HepG2 (cell line): ENCODE results near the gene FGD5. TPM values are rescaled to one million over a fixed set of nuclear protein-coding genes. Genes with fewer than 3 reads are reported as not detected.

Experiments
- BCLAF1 ChIP-seq: fragments of 450-650 bp; IDR thresholded peaks from 2 replicates; pipeline ENCODE4 v1.6.1; 2017; ENCODE audit warnings: mild to moderate bottlenecking
- HMGXB4 ChIP-seq, 2 experiments: sonication (generic) in 1 of 2; formaldehyde crosslinking in 1 of 2; IDR thresholded peaks; 2 replicates each; pipeline versions ENCODE4 v1.4.0 to v1.6.1; 2018 to 2020; ENCODE audit warnings: missing genetic modification reagents in 2 of 2, borderline replicate concordance in 1 of 2, low read depth in 1 of 2, mild to moderate bottlenecking in 1 of 2, missing biosample characterization in 1 of 2
- HNRNPUL1 ChIP-seq: fragments of 200-400 bp; formaldehyde crosslinking; IDR thresholded peaks from 2 replicates; pipeline ENCODE4 v1.6.1; 2017; ENCODE audit warnings: low read depth, mild to moderate bottlenecking, low read length, moderate library complexity
- KAT2B ChIP-seq: fragments of 150-350 bp; IDR thresholded peaks from 2 replicates; pipeline ENCODE4 v1.6.1; 2014; ENCODE audit warnings: low read depth, low read length, borderline replicate concordance
- NFYB ChIP-seq: sonication (generic); formaldehyde crosslinking; IDR thresholded peaks from 2 replicates; pipeline ENCODE4 v1.4.0; 2020; ENCODE audit warnings: missing genetic modification reagents
- PLSCR1 ChIP-seq: sonication (generic); formaldehyde crosslinking; IDR thresholded peaks from 2 replicates; pipeline ENCODE4 v1.5.0; 2020; ENCODE audit warnings: missing genetic modification reagents, mild to moderate bottlenecking, borderline replicate concordance
- RARG ChIP-seq: sonication (generic); formaldehyde crosslinking; IDR thresholded peaks from 2 replicates; pipeline ENCODE4 v1.4.0; 2020; ENCODE audit warnings: low read depth, mild to moderate bottlenecking, missing genetic modification reagents
- RCOR2 ChIP-seq: IDR thresholded peaks from 2 replicates; pipeline ENCODE4 v1.6.1; 2016; ENCODE audit warnings: missing biosample characterization, missing genetic modification reagents
- RNF219 ChIP-seq: sonication (generic); formaldehyde crosslinking; IDR thresholded peaks from 2 replicates; pipeline ENCODE4 v1.5.0; 2020; ENCODE audit warnings: mild to moderate bottlenecking, missing genetic modification reagents
- ZNF501 ChIP-seq: sonication (generic); formaldehyde crosslinking; IDR thresholded peaks from 2 replicates; pipeline ENCODE4 v1.5.1; 2020; ENCODE audit warnings: mild to moderate bottlenecking, moderate library complexity, missing genetic modification reagents
- ZNF549 ChIP-seq: sonication (generic); formaldehyde crosslinking; IDR thresholded peaks from 2 replicates; pipeline ENCODE4 v1.5.0; 2020; ENCODE audit warnings: missing genetic modification reagents
- ZNF619 ChIP-seq: sonication (generic); formaldehyde crosslinking; IDR thresholded peaks from 2 replicates; pipeline ENCODE4 v1.4.0; 2020; ENCODE audit warnings: mild to moderate bottlenecking, missing genetic modification reagents
- ZNF639 ChIP-seq: conservative IDR thresholded peaks from 2 replicates; pipeline ENCODE4 v1.6.1; 2018; ENCODE audit warnings: missing genetic modification reagents
- ZNF75D ChIP-seq: sonication (generic); formaldehyde crosslinking; IDR thresholded peaks from 2 replicates; pipeline ENCODE4 v1.8.1; 2023; ENCODE audit warnings: missing genetic modification reagents, mild to moderate bottlenecking, borderline replicate concordance
- ZNF850 ChIP-seq: sonication (generic); formaldehyde crosslinking; conservative IDR thresholded peaks from 2 replicates; pipeline ENCODE4 v1.9.0; 2021; ENCODE audit warnings: mild to moderate bottlenecking, missing genetic modification reagents
- ZNF879 ChIP-seq: sonication (generic); formaldehyde crosslinking; IDR thresholded peaks from 2 replicates; pipeline ENCODE4 v1.8.1; 2023; ENCODE audit warnings: missing genetic modification reagents
- ZSCAN20 ChIP-seq: sonication (generic); formaldehyde crosslinking; IDR thresholded peaks from 2 replicates; pipeline ENCODE4 v1.4.0; 2020; ENCODE audit warnings: missing genetic modification reagents, mild to moderate bottlenecking, borderline replicate concordance
- polyA plus RNA-seq, 8 experiments: library from polyadenylated mRNA; depleted of rRNA in 3 of 8; stranded (reverse) in 7 of 8; unstranded in 1 of 8; fragments of >200 nt; fragmentation: Illumina TruSeq in 4 of 8; extraction: Trizol in 4 of 8; gene quantifications; 2 replicates each; pipeline versions ENCODE4 v1.2.1 to v1.2.3, GENCODE V29; 2011 to 2016; ENCODE audit warnings: low read depth in 4 of 8, missing spikeins in 1 of 8, mixed read lengths in 1 of 8; ENCODE audit not compliant: insufficient read depth in 1 of 8
- total RNA-seq, 5 experiments: library from RNA; depleted of rRNA; stranded (reverse); fragments of >200 nt; fragmentation: Illumina TruSeq; extraction: Trizol; gene quantifications; 2 replicates each; pipeline ENCODE4 v1.2.3, GENCODE V29; 2016; ENCODE audit warnings: low read depth in 1 of 5
- TF ChIP-seq, protein P1 (sequence below): sonication (generic); formaldehyde crosslinking; IDR thresholded peaks from 2 replicates; pipeline ENCODE4 v1.5.1; 2020; ENCODE audit warnings: missing genetic modification reagents, mild to moderate bottlenecking, borderline replicate concordance

FGD5 gene
- total and polyA plus RNA-seq, 2 of the 13 experiments (the other 11 are each of a cell fraction or from before 2014, with no cell fraction given), result 0.17 TPM; not detected in 1

DNA sequence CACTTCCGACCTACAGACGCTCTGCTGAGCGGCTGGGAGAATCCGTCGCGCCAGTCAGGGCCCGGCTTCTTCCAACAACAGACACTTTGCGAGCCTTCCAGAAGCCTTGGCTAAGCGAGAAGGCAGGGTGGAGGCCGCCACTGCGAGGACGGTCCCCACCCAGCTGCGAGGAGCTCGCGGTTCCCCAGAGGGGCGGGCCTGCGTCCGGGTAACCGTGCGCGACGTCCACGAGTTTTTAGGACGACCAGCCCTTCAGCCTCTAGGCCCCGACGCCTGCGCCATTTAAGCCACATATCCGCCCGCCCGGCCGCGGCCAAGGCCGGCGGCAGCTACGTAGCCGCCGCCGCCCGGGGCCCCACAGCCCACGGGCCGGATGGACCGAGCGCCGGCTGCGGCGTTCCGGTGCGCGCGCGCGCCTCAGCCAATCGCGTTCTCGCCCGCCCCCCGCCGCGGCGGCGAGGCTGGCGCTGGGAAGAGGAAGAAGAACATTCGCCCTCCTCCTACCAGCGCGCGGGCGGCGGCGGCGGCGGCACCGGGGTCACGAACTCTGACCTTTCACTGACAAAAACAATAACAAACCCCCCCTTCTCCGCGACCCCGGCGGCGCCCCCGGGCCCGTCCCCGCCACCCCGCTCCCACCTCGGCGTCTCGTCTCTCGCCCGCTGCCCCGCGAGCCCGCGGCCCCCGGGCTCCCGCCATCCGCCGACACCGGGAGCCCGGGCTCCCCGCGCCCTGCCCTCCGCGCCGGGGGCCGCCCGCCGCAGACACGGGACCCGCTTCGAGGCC lies 128.5 kb downstream of the FGD5 start, which contains the start of gene NR2C2 (continued):
- TF ChIP-seq HMGXB4 (CRISPR knock-in tag; IDR thresholded peaks at IDR 0.05; ENCODE audit: borderline replicate concordance in 1 of 2, low read depth in 1 of 2), result peak in 1 of 2 experiments; percentile 18; a peak in 1 of 4 replicates
- TF ChIP-seq BCLAF1, result no peak
- no peak for TF ChIP-seq PLSCR1 (CRISPR knock-in tag)
- TF ChIP-seq, protein P1, sequence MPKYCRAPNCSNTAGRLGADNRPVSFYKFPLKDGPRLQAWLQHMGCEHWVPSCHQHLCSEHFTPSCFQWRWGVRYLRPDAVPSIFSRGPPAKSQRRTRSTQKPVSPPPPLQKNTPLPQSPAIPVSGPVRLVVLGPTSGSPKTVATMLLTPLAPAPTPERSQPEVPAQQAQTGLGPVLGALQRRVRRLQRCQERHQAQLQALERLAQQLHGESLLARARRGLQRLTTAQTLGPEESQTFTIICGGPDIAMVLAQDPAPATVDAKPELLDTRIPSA, result no peak
- TF ChIP-seq RCOR2 (CRISPR knock-in tag), result no peak
- no peak for TF ChIP-seq ZNF850 (CRISPR knock-in tag)
- TF ChIP-seq KAT2B, result no peak
- TF ChIP-seq NFYB (CRISPR knock-in tag), result peak; percentile 70
- TF ChIP-seq ZNF879, result no peak
- TF ChIP-seq ZNF639 (CRISPR knock-in tag), result peak; percentile 58; the same call in 1 of the 2 replicates
- 0 out of 2 replicates have a peak, but pooled peaks have one; percentile 19 for TF ChIP-seq ZNF501
- TF ChIP-seq ZNF75D (CRISPR knock-in tag), result no peak
- no peak for TF ChIP-seq ZSCAN20
- TF ChIP-seq HNRNPUL1, result no peak
- TF ChIP-seq ZNF549 (CRISPR knock-in tag), result no peak
- no peak for TF ChIP-seq RNF219 (CRISPR knock-in tag)
- peak; percentile 47; the same call in 1 of the 2 replicates for TF ChIP-seq ZNF619 (CRISPR knock-in tag)
- TF ChIP-seq RARG (CRISPR knock-in tag), result no peak
